Measurements from ENCODE around the gene TRIM38.
"Not testable (repeated sequence)": the region's sequence is repeated elsewhere in the genome, so short reads cannot be mapped to it uniquely, and the experiment has no call there.

TRIM38 gene

GRCh38 chr6:25971187-25971821 lies 8.7 kb downstream of the TRIM38 start:
- no peak for DNase-seq (ENCODE audit: low read depth)

DNA sequence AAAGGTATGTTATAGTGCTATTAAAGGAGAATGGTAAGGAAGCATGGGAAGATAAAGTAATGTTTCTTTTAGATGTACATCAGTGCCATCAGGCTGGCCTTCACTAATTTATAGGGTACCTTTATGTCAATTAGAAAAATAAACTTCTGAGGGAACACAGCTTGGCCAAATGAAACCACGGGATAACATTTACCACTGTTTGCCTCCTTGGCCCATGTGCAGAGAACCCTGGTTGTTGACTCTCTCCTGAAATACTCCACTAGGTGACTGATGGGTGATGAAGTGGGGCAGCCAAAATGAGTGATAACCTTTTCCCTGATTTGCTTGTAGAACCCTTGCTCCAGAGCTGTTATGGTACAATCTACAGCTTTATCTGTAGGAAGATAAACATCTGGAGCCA lies 9.5 kb downstream of the TRIM38 start:
- no peak for DNase-seq (ENCODE audit: low read depth)

DNA sequence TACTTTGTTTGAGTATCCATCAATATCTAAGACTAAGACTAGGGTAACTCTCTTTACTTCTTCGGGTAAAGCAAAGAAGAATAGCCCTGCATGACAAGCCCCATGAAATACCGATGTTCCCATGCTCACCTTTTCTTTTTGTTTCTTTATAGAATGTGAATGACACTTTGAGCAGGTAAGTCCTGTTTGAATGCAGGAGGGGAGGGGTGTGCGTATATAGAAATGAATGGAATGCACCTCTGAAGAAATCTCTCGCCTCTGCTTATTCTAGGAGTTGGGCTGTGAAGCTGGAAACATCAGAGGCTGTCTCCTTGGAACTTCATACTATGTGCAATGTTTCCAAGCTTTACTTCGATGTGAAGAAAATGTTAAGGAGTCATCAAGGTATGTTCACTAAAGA lies 10.3 kb downstream of the TRIM38 start:
- DNase-seq (ENCODE audit: low read depth), result no peak

- no peak for DNase-seq (ENCODE audit: low read depth)
Observed at GRCh38 chr6:25973923-25974555, 11.4 kb downstream of the TRIM38 start.

GRCh38 chr6:25975923-25976560 lies 13.4 kb downstream of the TRIM38 start:
- no peak for DNase-seq (ENCODE audit: low read depth)

- DNase-seq (ENCODE audit: low read depth), result no peak
Observed at GRCh38 chr6:25980935-25981334, 18.3 kb downstream of the TRIM38 start.

GRCh38 chr6:25981568-25982263 lies 19.1 kb downstream of the TRIM38 start:
- DNase-seq (ENCODE audit: low read depth), result no peak

DNA sequence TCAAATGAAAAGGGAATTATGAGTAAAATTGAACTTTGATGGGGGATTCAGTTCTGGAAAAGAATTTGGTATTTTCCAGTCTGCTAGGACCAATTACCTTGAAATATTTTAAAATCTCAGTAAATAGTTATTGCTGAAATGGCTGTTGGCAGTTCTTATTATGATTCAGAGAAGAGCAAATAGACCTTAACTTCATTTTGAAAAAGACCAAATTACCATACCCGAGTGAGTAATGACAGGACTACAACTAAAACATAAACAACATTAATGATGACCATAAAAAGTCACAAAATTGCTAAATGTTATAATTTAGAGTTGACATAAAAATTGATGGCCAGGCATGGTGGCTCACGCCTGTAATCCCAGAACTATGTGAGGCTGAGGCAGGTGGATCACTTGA lies 21.7 kb downstream of the TRIM38 start:
- DNase-seq (ENCODE audit: low read depth), result no peak

- DNase-seq (ENCODE audit: low read depth), result no peak
Observed at GRCh38 chr6:25987845-25988244, 25.2 kb downstream of the TRIM38 start.

GRCh38 chr6:25990172-25990873 lies 27.7 kb downstream of the TRIM38 start:
- no peak for DNase-seq (ENCODE audit: low read depth)

DNA sequence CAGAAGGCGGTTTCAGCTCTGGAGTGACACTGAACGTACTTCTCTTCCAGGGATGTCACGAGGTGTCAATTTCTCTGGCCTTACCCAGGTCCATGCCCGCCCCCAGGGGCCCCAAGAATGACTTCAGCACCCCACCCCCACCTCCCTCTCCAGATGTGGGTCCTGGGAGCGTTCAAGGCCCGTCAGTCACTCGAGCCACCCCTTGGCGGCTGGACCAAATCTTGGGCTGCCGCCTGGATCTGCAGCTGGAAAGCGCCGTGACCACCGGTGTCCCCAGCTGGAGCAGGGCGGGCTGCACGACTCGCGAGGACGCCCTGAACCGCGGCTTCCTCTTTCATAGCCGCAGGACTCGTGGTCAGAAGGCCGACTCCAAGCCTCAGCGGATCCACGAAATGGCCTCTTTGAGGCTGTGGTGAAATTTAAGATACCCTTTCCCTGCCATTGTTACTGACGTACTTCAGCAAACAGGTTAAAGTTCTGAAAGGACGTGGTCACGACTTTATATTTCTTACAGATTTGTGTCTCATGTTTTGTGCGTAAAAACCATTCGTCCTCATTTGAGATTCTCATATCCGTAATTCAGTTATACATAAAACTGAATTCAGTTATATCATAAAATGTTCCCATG lies 29.3 kb downstream of the TRIM38 start:
- DNase-seq (ENCODE audit: low read depth), result peak; percentile 26

- peak; percentile 92 for DNase-seq (ENCODE audit: low read depth)
Observed at GRCh38 chr6:25992413-25993340, 30.1 kb downstream of the TRIM38 start.

DNA sequence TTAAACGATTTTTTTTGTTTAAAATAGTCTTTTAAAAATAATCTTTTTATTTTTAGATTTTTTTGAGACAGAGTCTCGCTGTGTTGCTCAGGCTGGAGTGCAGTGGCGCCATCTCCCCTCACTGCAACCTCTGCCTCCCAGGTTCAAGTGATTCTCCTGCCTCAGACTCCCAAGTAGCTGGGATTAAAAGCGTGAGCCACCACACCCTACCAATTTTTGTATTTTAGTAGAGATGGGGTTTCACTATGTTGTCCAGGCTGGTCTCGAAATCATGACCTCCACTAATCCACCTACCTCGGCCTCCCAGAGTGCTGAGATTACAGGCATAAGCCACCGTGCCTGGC lies 30.7 kb downstream of the TRIM38 start:
- DNase-seq (ENCODE audit: low read depth), result not testable (repeated sequence)

DNA sequence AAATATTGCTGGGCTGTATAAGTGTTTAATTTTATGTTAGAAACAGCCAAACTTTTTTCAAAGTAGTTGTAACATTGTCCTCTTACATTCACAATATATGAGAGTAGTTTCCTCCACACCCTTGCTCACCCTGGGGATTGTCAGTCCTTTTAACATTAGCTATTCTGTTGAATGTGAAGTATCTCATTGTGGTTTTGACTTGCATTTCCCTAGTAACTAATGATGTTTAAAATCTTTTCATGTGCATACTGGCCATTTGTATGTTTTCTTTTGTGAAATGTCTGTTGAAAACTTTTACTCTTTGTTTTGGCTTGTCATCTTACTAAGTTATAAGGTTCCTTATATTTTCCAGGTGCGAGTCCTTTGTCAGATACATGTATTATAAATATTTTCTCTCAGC lies 32.9 kb downstream of the TRIM38 start:
- no peak for DNase-seq (ENCODE audit: low read depth)

DNA sequence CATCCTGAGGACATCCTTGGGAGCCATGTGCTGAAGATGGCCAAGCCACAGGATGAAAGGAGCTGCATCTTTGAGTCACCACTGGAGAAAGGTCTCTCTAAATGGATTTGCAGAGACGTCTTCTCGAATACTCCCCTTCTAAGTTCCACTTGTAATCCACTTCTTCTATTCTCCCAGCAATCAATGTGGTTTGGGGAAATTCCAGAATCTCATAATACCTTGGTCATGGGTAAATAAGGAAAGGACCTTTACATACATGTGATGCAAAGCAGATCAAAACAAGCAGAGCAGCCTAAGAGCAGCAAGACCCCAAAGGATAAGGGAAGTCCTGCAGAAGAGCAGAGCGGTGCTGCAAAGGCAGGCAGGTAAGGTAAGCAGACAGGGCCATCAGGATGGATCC lies 35.3 kb downstream of the TRIM38 start:
- DNase-seq (ENCODE audit: low read depth), result no peak

GRCh38 chr6:25998379-25998778 lies 35.8 kb downstream of the TRIM38 start:
- DNase-seq (ENCODE audit: low read depth), result no peak

DNA sequence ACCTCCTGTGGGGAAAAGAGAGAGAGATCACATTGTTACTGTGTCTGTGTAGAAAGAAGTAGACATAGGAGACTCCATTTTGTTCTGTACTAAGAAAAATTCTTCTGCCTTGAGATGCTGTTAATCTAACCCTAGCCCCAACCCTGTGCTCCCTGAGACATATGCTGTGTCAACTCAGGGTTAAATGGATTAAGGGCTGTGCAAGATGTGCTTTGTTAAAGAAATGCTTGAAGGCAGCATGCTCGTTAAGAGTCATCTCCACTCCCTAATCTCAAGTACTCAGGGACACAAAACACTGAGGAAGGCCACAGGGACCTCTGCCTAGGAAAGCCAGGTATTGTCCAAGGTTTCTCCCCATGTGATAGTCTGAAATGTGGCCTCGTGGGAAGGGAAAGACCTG lies 36.6 kb downstream of the TRIM38 start:
- not testable (repeated sequence) for DNase-seq (ENCODE audit: low read depth)

- DNase-seq (ENCODE audit: low read depth), result no peak
Observed at GRCh38 chr6:26000366-26001144, 38.0 kb downstream of the TRIM38 start.

GRCh38 chr6:26003102-26003694 lies 40.6 kb downstream of the TRIM38 start:
- DNase-seq (ENCODE audit: low read depth), result no peak
